ENCODE results near the gene ACOX3. TPM values are rescaled to one million over a fixed set of nuclear protein-coding genes. Genes with fewer than 3 reads are reported as not detected.

Gene ACOX3
- total and polyA plus RNA-seq, 10 of the 15 experiments (the other 5 are each of a cell fraction or from before 2014, with no cell fraction given): 2.0 to 24.5 (median 14.0) TPM

GRCh38 chr4:8417071-8417614 is 23.4 kb downstream of the ACOX3 start:
- DNase-seq (ENCODE audit: low read depth, low spot score) (no peak), ATAC-seq (no peak), FAIRE-seq (no peak)
- H3K79me2 ChIP-seq (ENCODE audit: control insufficient read depth, insufficient read depth, low read length): no peaks in the 10 kb centered on the region
- H4K20me1 ChIP-seq (ENCODE audit: control insufficient read depth, insufficient read depth): no peaks in the 10 kb centered on the region
- H3K9me3 ChIP-seq (replicated peaks; ENCODE audit: control insufficient read depth, insufficient read depth, low read length): no peaks in the 10 kb centered on the region
- ChIA-PET SMC1A (ENCODE audit: uncharacterized antibody, unreplicated experiment) (interaction anchor here (1.5 kb wide), 1 partner anchor 23 kb away, joined by 4 read pairs; the partner anchor contains the start of genes ACOX3 and TRMT44), RAD21 (ENCODE audit: unreplicated experiment) (no interaction called here), CTCF (interaction anchor here (1.3 to 1.8 kb wide), 2 partner anchors 9 to 175 kb away, joined by 3 to 5 read pairs; no protein-coding TSS in a partner anchor), POLR2A (no interaction called here)
- H3K4me3 ChIP-seq: no peak overlapping the region
- BruUV-seq (replicated peaks): no TSS peak
- no peak overlapping the region for H3K4me2 ChIP-seq (ENCODE audit: control insufficient read depth, insufficient read depth)
- H3K36me3 ChIP-seq (ENCODE audit: control insufficient read depth in 2 of 2, insufficient read depth in 2 of 2, low read length in 1 of 2): peaks cover 4 to 10% of the 10 kb centered on the region in 2 experiments
- no peak for TF ChIP-seq SMAD5 (IDR thresholded peaks at IDR 0.05; ENCODE audit: low read depth)
- TF ChIP-seq SUPT20H (IDR thresholded peaks at IDR 0.05; ENCODE audit: borderline replicate concordance, control insufficient read depth, low read depth, low read length): no peak
- no peak for TF ChIP-seq LARP7 (IDR thresholded peaks at IDR 0.05)
- H3K27me3 ChIP-seq (replicated peaks in 1 of 2; ENCODE audit: control insufficient read depth in 2 of 2, insufficient read depth in 2 of 2, low read length in 1 of 2): no peaks in the 10 kb centered on the region
- no peak overlapping the region for H3K27ac ChIP-seq (ENCODE audit: control insufficient read depth, insufficient read depth)
- peaks cover 14% of the 10 kb centered on the region for H3K4me1 ChIP-seq (ENCODE audit: control insufficient read depth, insufficient read depth, low read length)
- in situ Hi-C loops (cut with MboI): no loop called here
- 88% methylated on average over 11 of the region's 11 CpGs for WGBS (ENCODE audit: insufficient coverage, insufficient replicate concordance, low lambda C conversion rate, missing lambda C conversion rate)
- intact Hi-C loops (cut with micrococcal nuclease; ENCODE audit: unreplicated experiment): no loop called here
- no peak overlapping the region for H3K9ac ChIP-seq (ENCODE audit: control insufficient read depth, insufficient read depth, low read length)
- H2AFZ ChIP-seq (ENCODE audit: control insufficient read depth, low read depth, low read length): no peak overlapping the region

DNA sequence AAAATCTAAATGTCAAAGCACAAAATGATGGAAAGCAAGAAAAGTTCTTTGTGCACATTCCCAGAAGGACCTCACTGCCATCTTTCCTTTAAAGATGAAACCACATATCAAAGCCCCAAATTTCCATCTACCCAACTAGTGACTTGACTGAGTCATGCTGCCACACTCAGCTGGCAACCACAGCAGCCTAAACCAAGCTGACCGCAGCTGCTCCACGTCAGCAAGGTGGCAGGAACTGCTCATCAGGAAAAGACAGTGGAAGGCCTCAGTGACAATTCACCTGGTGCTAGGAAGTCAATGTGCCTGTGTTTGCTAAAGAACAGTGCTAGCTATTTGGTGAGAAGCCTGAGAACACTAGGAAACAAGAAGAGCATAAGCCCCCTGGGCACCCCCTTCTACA is 26.1 kb downstream of the ACOX3 start:
- no peaks in the 10 kb centered on the region for H4K20me1 ChIP-seq (ENCODE audit: control insufficient read depth, insufficient read depth)
- peaks cover 8 to 13% of the 10 kb centered on the region in 2 experiments for H3K36me3 ChIP-seq (ENCODE audit: control insufficient read depth in 2 of 2, insufficient read depth in 2 of 2, low read length in 1 of 2)
- POLR2A ChIA-PET: no interaction called here
- no peaks in the 10 kb centered on the region for H3K79me2 ChIP-seq (ENCODE audit: control insufficient read depth, insufficient read depth, low read length)
- CTCF ChIA-PET: no interaction called here
- RAD21 ChIA-PET (ENCODE audit: unreplicated experiment): no interaction called here
- H3K9me3 ChIP-seq (replicated peaks; ENCODE audit: control insufficient read depth, insufficient read depth, low read length): no peaks in the 10 kb centered on the region
- in situ Hi-C loops (cut with MboI): no loop called here
- H3K27ac ChIP-seq (ENCODE audit: control insufficient read depth, insufficient read depth): no peak overlapping the region
- FAIRE-seq (no peak), DNase-seq (ENCODE audit: low read depth, low spot score) (no peak), ATAC-seq (no peak)
- no peak overlapping the region for H3K4me2 ChIP-seq (ENCODE audit: control insufficient read depth, insufficient read depth)
- 87% methylated on average over 2 of the region's 2 CpGs for WGBS (ENCODE audit: insufficient coverage, insufficient replicate concordance, low lambda C conversion rate, missing lambda C conversion rate)
- H2AFZ ChIP-seq (ENCODE audit: control insufficient read depth, low read depth, low read length): no peak overlapping the region
- no TSS peak for BruUV-seq (replicated peaks)
- H3K4me1 ChIP-seq (ENCODE audit: control insufficient read depth, insufficient read depth, low read length): peaks cover 7% of the 10 kb centered on the region
- H3K27me3 ChIP-seq (replicated peaks in 1 of 2; ENCODE audit: control insufficient read depth in 2 of 2, insufficient read depth in 2 of 2, low read length in 1 of 2): no peaks in the 10 kb centered on the region
- H3K9ac ChIP-seq (ENCODE audit: control insufficient read depth, insufficient read depth, low read length): no peak overlapping the region
- SMC1A ChIA-PET (ENCODE audit: uncharacterized antibody, unreplicated experiment): no interaction called here
- no peak overlapping the region for H3K4me3 ChIP-seq
- intact Hi-C loops (cut with micrococcal nuclease; ENCODE audit: unreplicated experiment): no loop called here
- TF ChIP-seq, protein P1, sequence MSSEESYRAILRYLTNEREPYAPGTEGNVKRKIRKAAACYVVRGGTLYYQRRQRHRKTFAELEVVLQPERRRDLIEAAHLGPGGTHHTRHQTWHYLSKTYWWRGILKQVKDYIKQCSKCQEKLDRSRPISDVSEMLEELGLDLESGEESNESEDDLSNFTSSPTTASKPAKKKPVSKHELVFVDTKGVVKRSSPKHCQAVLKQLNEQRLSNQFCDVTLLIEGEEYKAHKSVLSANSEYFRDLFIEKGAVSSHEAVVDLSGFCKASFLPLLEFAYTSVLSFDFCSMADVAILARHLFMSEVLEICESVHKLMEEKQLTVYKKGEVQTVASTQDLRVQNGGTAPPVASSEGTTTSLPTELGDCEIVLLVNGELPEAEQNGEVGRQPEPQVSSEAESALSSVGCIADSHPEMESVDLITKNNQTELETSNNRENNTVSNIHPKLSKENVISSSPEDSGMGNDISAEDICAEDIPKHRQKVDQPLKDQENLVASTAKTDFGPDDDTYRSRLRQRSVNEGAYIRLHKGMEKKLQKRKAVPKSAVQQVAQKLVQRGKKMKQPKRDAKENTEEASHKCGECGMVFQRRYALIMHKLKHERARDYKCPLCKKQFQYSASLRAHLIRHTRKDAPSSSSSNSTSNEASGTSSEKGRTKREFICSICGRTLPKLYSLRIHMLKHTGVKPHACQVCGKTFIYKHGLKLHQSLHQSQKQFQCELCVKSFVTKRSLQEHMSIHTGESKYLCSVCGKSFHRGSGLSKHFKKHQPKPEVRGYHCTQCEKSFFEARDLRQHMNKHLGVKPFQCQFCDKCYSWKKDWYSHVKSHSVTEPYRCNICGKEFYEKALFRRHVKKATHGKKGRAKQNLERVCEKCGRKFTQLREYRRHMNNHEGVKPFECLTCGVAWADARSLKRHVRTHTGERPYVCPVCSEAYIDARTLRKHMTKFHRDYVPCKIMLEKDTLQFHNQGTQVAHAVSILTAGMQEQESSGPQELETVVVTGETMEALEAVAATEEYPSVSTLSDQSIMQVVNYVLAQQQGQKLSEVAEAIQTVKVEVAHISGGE (CRISPR knock-in tag; IDR thresholded peaks at IDR 0.05): no peak
- no peak for TF ChIP-seq EED (IDR thresholded peaks at IDR 0.05; ENCODE audit: low read depth)
- no peak for TF ChIP-seq ATF7 (IDR thresholded peaks at IDR 0.05; ENCODE audit: low read depth)
- no peak for TF ChIP-seq CHD2 (IDR thresholded peaks at IDR 0.05; ENCODE audit: borderline replicate concordance, low read depth, low read length)
- TF ChIP-seq SREBF2 (IDR thresholded peaks at IDR 0.05; ENCODE audit: low read length): no peak
- TF ChIP-seq ESRRA (IDR thresholded peaks at IDR 0.05; ENCODE audit: low read length): no peak
- TF ChIP-seq CBX3 (IDR thresholded peaks at IDR 0.05; ENCODE audit: borderline replicate concordance, low read depth): no peak
- no peak for TF ChIP-seq BCL3 (IDR thresholded peaks at IDR 0.05; ENCODE audit: borderline replicate concordance, insufficient read depth, low read depth, low read length, poor library complexity, severe bottlenecking)
